Measurements from ENCODE around the gene KLRF2. TPM values are rescaled to one million over a fixed set of nuclear protein-coding genes. Genes with fewer than 3 reads are reported as not detected.

The KLRF2 gene
- polyA plus RNA-seq, 1 donor from 2014 or later, result not detected

GRCh38 chr12:9851927-9852326 lies 29.4 kb upstream of the KLRF2 start:
- TF ChIP-seq REST (IDR thresholded peaks at IDR 0.05; ENCODE audit: borderline replicate concordance), result no peak
- no peak for TF ChIP-seq EZH2 (IDR thresholded peaks at IDR 0.05; ENCODE audit: borderline replicate concordance, insufficient read depth, low read length, poor library complexity, severe bottlenecking)
- TF ChIP-seq TAF1 (IDR thresholded peaks at IDR 0.05; ENCODE audit: low read depth), result no peak
- no peak for TF ChIP-seq SMC3 (conservative IDR thresholded peaks at IDR 0.05; ENCODE audit: poor library complexity)
- TF ChIP-seq CTCF (IDR thresholded peaks at IDR 0.05; ENCODE audit: poor library complexity, severe bottlenecking), result no peak
- TF ChIP-seq MXI1 (conservative IDR thresholded peaks at IDR 0.05; ENCODE audit: poor library complexity, severe bottlenecking), result no peak
- no peak for TF ChIP-seq POLR2AphosphoS5 (IDR thresholded peaks at IDR 0.05)
- TF ChIP-seq RAD21 (conservative IDR thresholded peaks at IDR 0.05), result no peak
- TF ChIP-seq EP300 (conservative IDR thresholded peaks at IDR 0.05; ENCODE audit: poor library complexity, severe bottlenecking), result no peak
- no peaks in the 10 kb centered on the region for H3K36me3 ChIP-seq (ENCODE audit: insufficient read depth, low read length)
- no peaks in the 10 kb centered on the region for H3K27me3 ChIP-seq (ENCODE audit: insufficient read depth, low read depth, low read length)
- no peak overlapping the region for H2AFZ ChIP-seq (ENCODE audit: low read depth, low read length)
- no peak overlapping the region for H3K4me2 ChIP-seq (ENCODE audit: low read length)
- H3K4me3 ChIP-seq (ENCODE audit: low read length), result no peak overlapping the region
- H3K27ac ChIP-seq (ENCODE audit: low read length), result no peak overlapping the region
- no peaks in the 10 kb centered on the region for H3F3A ChIP-seq (ENCODE audit: insufficient read depth, low read length, poor library complexity, severe bottlenecking)
- no peak overlapping the region for H3K9ac ChIP-seq (ENCODE audit: low read length)
- no peaks in the 10 kb centered on the region for H3K9me3 ChIP-seq (ENCODE audit: low read length)
- no peaks in the 10 kb centered on the region for H4K20me1 ChIP-seq (ENCODE audit: insufficient read depth)
- H3K79me2 ChIP-seq (replicated peaks; ENCODE audit: insufficient read depth, low read length), result no peaks in the 10 kb centered on the region
- no peaks in the 10 kb centered on the region for H3K9me2 ChIP-seq (ENCODE audit: insufficient read depth, low read length)

- no peak overlapping the region for H2AFZ ChIP-seq (ENCODE audit: low read depth, low read length)
These were observed 25.1 kb upstream of the KLRF2 start for GRCh38 chr12:9856151-9856550.

More at GRCh38 chr12:9856151-9856550, 25.1 kb upstream of the KLRF2 start:
- Histone ChIP-seq H3K9me3 (ENCODE audit: low read length) (no peaks in the 10 kb centered on the region), H3K27ac (ENCODE audit: low read length) (no peak overlapping the region), H3K9ac (ENCODE audit: low read length) (no peak overlapping the region), H3K9me2 (ENCODE audit: insufficient read depth, low read length) (no peaks in the 10 kb centered on the region), H4K20me1 (ENCODE audit: insufficient read depth) (no peaks in the 10 kb centered on the region), H3F3A (ENCODE audit: insufficient read depth, low read length, poor library complexity, severe bottlenecking) (no peaks in the 10 kb centered on the region), H3K36me3 (ENCODE audit: insufficient read depth, low read length) (no peaks in the 10 kb centered on the region), H3K79me2 (replicated peaks; ENCODE audit: insufficient read depth, low read length) (no peaks in the 10 kb centered on the region), H3K4me3 (ENCODE audit: low read length) (no peak overlapping the region), H3K4me2 (ENCODE audit: low read length) (no peak overlapping the region), H3K27me3 (ENCODE audit: insufficient read depth, low read depth, low read length) (no peaks in the 10 kb centered on the region)
- no peak for TF ChIP-seq EZH2 (IDR thresholded peaks at IDR 0.05; ENCODE audit: borderline replicate concordance, insufficient read depth, low read length, poor library complexity, severe bottlenecking)
- no peak for TF ChIP-seq POLR2AphosphoS5 (IDR thresholded peaks at IDR 0.05)
- no peak for TF ChIP-seq MXI1 (conservative IDR thresholded peaks at IDR 0.05; ENCODE audit: poor library complexity, severe bottlenecking)
- no peak for TF ChIP-seq SMC3 (conservative IDR thresholded peaks at IDR 0.05; ENCODE audit: poor library complexity)
- no peak for TF ChIP-seq RAD21 (conservative IDR thresholded peaks at IDR 0.05)
- no peak for TF ChIP-seq TAF1 (IDR thresholded peaks at IDR 0.05; ENCODE audit: low read depth)
- no peak for TF ChIP-seq CTCF (IDR thresholded peaks at IDR 0.05; ENCODE audit: poor library complexity, severe bottlenecking)
- no peak for TF ChIP-seq EP300 (conservative IDR thresholded peaks at IDR 0.05; ENCODE audit: poor library complexity, severe bottlenecking)
- no peak for TF ChIP-seq REST (IDR thresholded peaks at IDR 0.05; ENCODE audit: borderline replicate concordance)
